Stimulated activated CD8-positive, alpha-beta memory T cell treated with anti-CD3 and anti-CD28 coated beads, Interleukin-15, amount 100 ng/mL, for 24 hours (primary cell): Measurements from ENCODE around the gene ASIC4.

ENCODE experiments used
- DNase-seq: peaks from one replicate; pipeline ENCODE4 v3.0.0-alpha.2; 2020; ENCODE audit warnings: low read depth

ASIC4 gene

GRCh38 chr2:219498280-219499057, 15.8 kb upstream of the ASIC4 start, which contains the start of gene GMPPA:
GMPPA (plus strand) TSS chr2:219498891; CDS start chr2:219499976, 1,085 bp downstream.
- DNase-seq, result peak; percentile 64

GRCh38 chr2:219499058-219499307, 15.3 kb upstream of the ASIC4 start:
- DNase-seq, result no peak

DNA sequence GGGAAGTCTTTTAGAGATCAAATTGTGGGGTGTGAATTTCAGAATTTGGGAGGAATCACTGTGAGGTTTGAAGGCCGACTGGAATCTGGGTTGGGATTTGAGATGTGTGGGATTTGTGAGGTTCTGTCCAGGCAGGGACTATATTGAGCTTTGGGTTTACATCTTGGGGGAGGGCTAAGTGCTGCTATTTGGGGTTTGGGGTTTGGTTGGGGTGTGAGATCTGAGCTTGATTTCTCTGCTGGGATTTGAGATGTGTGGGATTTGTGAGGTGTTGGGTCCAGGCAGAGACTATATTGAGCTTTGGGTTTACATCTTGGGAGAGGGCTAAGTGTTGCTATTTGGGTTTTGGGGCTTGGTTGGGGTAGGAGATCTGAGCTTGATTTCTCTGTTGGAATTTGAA, 14.7 kb upstream of the ASIC4 start:
- DNase-seq, result no peak

GRCh38 chr2:219500135-219500534, 14.1 kb upstream of the ASIC4 start:
- DNase-seq, result no peak

GRCh38 chr2:219501849-219502248, 12.4 kb upstream of the ASIC4 start:
- no peak for DNase-seq

GRCh38 chr2:219502618-219503017, 11.7 kb upstream of the ASIC4 start:
- no peak for DNase-seq

DNA sequence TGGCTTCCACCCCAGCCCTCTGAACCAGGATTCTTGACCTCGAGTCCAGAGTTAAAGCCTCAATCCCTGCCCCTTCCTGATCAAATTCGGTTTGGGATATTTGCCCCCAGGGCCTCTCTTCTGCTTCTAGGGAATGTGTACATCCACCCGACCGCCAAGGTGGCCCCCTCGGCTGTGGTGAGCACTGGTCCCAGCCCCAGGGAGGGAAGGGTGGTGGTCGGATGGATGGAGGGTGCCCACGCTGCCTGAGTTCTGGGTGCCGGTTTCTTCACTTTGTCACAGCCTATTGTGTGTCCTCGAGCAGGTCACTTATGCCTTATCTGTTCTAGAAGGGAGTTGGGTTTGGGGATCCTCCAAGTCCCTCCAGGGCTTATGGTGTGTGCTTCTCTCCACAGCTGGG, 8.7 kb upstream of the ASIC4 start:
- no peak for DNase-seq

GRCh38 chr2:219506153-219506801, 8.0 kb upstream of the ASIC4 start:
- no peak for DNase-seq

- DNase-seq, result no peak
Measured at GRCh38 chr2:219506802-219507526, 7.3 kb upstream of the ASIC4 start.

DNA sequence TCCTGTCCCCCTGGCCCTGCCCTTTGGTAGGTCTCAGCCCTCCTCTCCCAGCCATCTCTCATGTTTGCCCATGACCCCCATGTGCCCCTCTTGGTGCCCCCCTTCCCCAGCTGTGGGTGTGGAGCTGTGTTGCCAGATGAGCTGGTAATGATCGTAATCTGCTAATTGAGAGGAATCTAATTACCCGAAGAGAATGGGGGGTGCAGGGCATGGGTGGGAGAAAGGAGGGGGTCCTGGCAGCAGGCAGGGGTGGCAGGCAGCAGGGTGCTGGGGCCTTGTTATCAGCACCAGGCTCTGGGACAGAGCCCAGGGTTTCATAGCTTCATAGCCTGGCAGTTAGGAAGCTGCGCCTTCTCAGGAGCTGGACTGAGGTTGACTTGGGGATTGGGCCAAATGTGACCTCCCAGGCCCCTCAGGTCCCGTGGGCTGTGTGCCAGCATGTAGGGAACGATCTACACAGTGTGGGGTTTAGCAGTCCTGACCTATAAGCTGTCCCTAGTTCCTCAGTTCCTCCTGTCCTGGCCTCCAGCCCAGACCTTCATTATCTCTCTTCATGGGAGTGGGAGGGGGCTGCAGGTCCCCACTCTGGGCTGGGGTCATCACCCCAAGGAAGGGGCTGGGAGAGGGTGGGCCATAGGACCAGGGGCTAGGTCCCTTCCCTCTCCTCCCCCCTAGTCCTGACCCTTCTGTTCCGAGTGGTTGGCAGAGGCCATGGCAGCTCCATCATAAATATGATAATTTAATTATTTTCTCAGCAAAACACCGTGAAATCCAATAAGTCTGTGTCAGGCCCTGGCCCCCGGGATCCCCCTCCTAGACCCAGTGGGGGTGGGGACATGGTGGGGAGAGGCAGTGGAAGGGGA, 6.5 kb upstream of the ASIC4 start:
- no peak for DNase-seq

- no peak for DNase-seq
Measured at GRCh38 chr2:219508444-219508734, 5.9 kb upstream of the ASIC4 start.

DNA sequence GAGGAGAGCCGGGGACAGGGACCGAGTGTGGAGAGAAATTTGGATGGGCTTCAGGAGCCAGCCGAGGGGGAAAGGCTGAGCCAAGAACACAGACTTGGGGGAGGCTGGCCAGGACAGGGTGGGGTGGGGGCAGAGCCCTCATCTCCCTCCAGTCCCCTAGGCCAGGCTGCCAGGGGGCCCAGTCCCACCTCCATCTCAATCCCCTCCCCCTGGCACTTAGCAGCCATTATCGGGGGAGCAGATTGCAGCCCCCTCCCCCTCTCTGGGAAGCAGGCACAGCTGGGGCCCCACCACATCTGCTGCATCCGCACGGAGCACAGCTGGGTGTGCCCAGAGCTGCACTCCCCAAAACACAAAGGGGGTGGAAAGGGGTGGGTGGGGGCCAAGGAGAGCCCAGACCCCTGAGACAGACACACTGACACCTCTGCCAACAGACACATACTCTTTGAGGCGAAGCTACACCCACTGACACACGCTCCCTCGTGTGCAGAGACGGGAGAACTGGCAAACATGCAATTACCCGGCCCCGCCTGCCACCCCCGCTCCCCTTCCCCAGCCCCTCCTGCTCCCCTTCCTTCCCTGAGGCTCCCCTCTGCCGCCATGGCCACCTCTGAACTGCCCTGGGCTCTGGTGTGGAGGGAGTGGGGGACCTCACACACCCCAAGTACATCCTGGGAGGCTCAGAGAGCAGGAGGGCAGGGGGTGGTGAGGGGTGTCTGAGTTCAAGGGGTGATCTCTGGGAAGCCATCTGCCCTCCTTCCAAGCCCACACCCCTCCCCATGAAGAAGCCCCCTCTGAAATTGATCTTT, 5.1 kb upstream of the ASIC4 start:
- DNase-seq, result no peak

- no peak for DNase-seq
Measured at GRCh38 chr2:219509780-219510511, 4.3 kb upstream of the ASIC4 start.

GRCh38 chr2:219510512-219511135, 3.7 kb upstream of the ASIC4 start:
- no peak for DNase-seq

- no peak for DNase-seq
Measured at GRCh38 chr2:219511547-219512325, 2.5 kb upstream of the ASIC4 start.

GRCh38 chr2:219512524-219513216, 1.6 kb upstream of the ASIC4 start:
- no peak for DNase-seq

- DNase-seq, result no peak
Measured at GRCh38 chr2:219513787-219514186, 495 bp upstream of the ASIC4 start.

- no peak for DNase-seq
Measured at GRCh38 chr2:219514836-219515235, 554 bp downstream of the ASIC4 start.
